ENCODE results near the gene MOV10L1.

GRCh38 chr22:50053861-50054260, 35.9 kb upstream of the MOV10L1 start:
- TF ChIP-seq EZH2 (IDR thresholded peaks at IDR 0.05; ENCODE audit: borderline replicate concordance, low read depth, low read length, poor library complexity, severe bottlenecking) (no peak), CTCF (conservative IDR thresholded peaks at IDR 0.05; ENCODE audit: low read depth, low read length) (no peak)
